Fibroblast of lung (primary cell): ENCODE measurements around the gene CD2AP. TPM values are rescaled to one million over a fixed set of nuclear protein-coding genes. Genes with fewer than 3 reads are reported as not detected.
A peak's percentile ranks its signal among the peaks of the same experiment; 100 is the strongest.

ENCODE experiments used
- DNase-seq, 2 donors: peaks; one replicate each; pipeline versions ENCODE4 v3.0.0 to v3.0.0-alpha.2; 2010; ENCODE audit warnings: low read depth in 2 of 2
- H2AFZ ChIP-seq: 2 replicates; pipeline ENCODE4 v1.5.1; 2012; ENCODE audit warnings: low read length, control low read depth, inconsistent platforms
- H3K27ac ChIP-seq: 2 replicates; pipeline ENCODE4 v1.5.1; 2011; ENCODE audit warnings: low read length, control low read depth; ENCODE audit not compliant: insufficient read depth
- H3K27me3 ChIP-seq: 2 replicates; pipeline ENCODE4 v1.5.1; 2011; ENCODE audit warnings: mild to moderate bottlenecking, low read length; ENCODE audit not compliant: control insufficient read depth, insufficient read depth
- H3K36me3 ChIP-seq: 2 replicates; pipeline ENCODE4 v1.5.1; 2011; ENCODE audit warnings: low read length; ENCODE audit not compliant: control insufficient read depth, insufficient read depth
- H3K4me1 ChIP-seq: 2 replicates; pipeline ENCODE4 v1.5.1; 2011; ENCODE audit warnings: low read length; ENCODE audit not compliant: control insufficient read depth, insufficient read depth; ENCODE audit errors: extremely low read depth
- H3K4me2 ChIP-seq: 2 replicates; pipeline ENCODE4 v1.5.1; 2011; ENCODE audit warnings: low read length, control low read depth; ENCODE audit not compliant: insufficient read depth; ENCODE audit errors: extremely low read depth
- H3K4me3 ChIP-seq, 4 experiments: fragments of 200-600 bp in 1 of 4; sonication (generic) in 1 of 4; replicated peaks in 1 of 4; 2 replicates each; pipeline ENCODE4 v1.5.1; 2011 to 2016; ENCODE audit warnings: low read length in 4 of 4, low read depth in 3 of 4, mild to moderate bottlenecking in 3 of 4, control low read depth in 2 of 4, inconsistent platforms in 1 of 4, mixed read lengths in 1 of 4; ENCODE audit not compliant: insufficient read depth in 1 of 4; ENCODE audit errors: control extremely low read depth in 1 of 4
- H3K79me2 ChIP-seq: 2 replicates; pipeline ENCODE4 v1.5.1; 2012; ENCODE audit warnings: mild to moderate bottlenecking, low read length, inconsistent platforms; ENCODE audit not compliant: control insufficient read depth, insufficient read depth
- H3K9ac ChIP-seq: 2 replicates; pipeline ENCODE4 v1.5.1; 2011; ENCODE audit warnings: mild to moderate bottlenecking, low read length, control low read depth; ENCODE audit not compliant: insufficient read depth
- H3K9me3 ChIP-seq: 2 replicates; pipeline ENCODE4 v1.5.1; 2012; ENCODE audit warnings: low read depth, low read length; ENCODE audit not compliant: control insufficient read depth, insufficient read depth
- H4K20me1 ChIP-seq: 2 replicates; pipeline ENCODE4 v1.5.1; 2011; ENCODE audit warnings: low read length; ENCODE audit not compliant: control insufficient read depth, insufficient read depth; ENCODE audit errors: extremely low read depth
- EZH2 ChIP-seq: IDR thresholded peaks from 2 replicates; pipeline ENCODE4 v1.5.1; 2012; ENCODE audit warnings: low read length, control low read depth, mild to moderate bottlenecking; ENCODE audit errors: missing control alignments
- polyA plus RNA-seq, 2 donors: library from polyadenylated mRNA; depleted of rRNA in 1 of 2; stranded (reverse) in 1 of 2; unstranded in 1 of 2; fragments of >200 nt; gene quantifications; 2 replicates each; pipeline ENCODE4 v1.2.1, GENCODE V29; 2011 to 2012; ENCODE audit warnings: missing spikeins in 1 of 2
- total RNA-seq: library from RNA; depleted of rRNA; stranded (reverse); fragments of >200 nt; gene quantifications from 2 replicates; pipeline ENCODE4 v1.2.1, GENCODE V29; 2014
- TF ChIP-seq, protein P1 (sequence below), 2 donors: IDR thresholded peaks in 1 of 2; conservative IDR thresholded peaks in 1 of 2; 1 replicate in 1 of 2; 2 replicates in 1 of 2; pipeline ENCODE4 v1.5.1; 2011 to 2012; ENCODE audit warnings: low read length in 2 of 2, control low read depth in 1 of 2, inconsistent platforms in 1 of 2, low read depth in 1 of 2, mild to moderate bottlenecking in 1 of 2

CD2AP gene
- total and polyA plus RNA-seq, 2 donors (not counting 1 experiment from before 2014, with no cell fraction given) = 15.7 to 17.2 TPM

DNA sequence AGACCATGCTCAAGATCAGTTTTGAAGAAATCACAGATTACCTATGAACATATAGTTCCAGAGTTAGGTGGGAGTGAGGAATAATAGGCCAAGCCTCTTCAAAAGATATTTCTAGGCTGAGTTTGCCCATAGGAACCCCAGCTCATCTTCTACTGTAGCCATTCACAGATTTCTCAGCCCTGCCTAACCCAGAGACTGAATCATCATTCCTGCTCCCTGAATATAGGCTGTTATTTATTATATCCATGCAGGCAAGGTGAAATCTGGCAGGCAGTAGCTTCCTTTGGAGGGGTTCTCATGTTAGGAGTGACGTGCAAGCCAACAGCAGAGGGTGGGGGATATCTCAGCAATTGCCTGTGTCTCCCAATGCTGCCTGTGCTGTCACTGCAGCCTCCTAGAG lies 195.2 kb downstream of the CD2AP start:
- Histone ChIP-seq H3K27me3 (no peaks in the 10 kb centered on the region), H3K9me3 (no peaks in the 10 kb centered on the region), H3K36me3 (no peaks in the 10 kb centered on the region), H3K9ac (no peak overlapping the region), H3K79me2 (no peaks in the 10 kb centered on the region), H3K4me3 (no peak overlapping the region), H3K4me2 (no peak overlapping the region), H3K27ac (no peak overlapping the region), H4K20me1 (no peaks in the 10 kb centered on the region), H3K4me1 (no peaks in the 10 kb centered on the region), H2AFZ (no peak overlapping the region)
- TF ChIP-seq, protein P1, sequence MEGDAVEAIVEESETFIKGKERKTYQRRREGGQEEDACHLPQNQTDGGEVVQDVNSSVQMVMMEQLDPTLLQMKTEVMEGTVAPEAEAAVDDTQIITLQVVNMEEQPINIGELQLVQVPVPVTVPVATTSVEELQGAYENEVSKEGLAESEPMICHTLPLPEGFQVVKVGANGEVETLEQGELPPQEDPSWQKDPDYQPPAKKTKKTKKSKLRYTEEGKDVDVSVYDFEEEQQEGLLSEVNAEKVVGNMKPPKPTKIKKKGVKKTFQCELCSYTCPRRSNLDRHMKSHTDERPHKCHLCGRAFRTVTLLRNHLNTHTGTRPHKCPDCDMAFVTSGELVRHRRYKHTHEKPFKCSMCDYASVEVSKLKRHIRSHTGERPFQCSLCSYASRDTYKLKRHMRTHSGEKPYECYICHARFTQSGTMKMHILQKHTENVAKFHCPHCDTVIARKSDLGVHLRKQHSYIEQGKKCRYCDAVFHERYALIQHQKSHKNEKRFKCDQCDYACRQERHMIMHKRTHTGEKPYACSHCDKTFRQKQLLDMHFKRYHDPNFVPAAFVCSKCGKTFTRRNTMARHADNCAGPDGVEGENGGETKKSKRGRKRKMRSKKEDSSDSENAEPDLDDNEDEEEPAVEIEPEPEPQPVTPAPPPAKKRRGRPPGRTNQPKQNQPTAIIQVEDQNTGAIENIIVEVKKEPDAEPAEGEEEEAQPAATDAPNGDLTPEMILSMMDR (conservative IDR thresholded peaks at IDR 0.05 in 1 of 2, IDR thresholded peaks at IDR 0.05 in 1 of 2; ENCODE audit: low read depth in 1 of 2, low read length in 2 of 2) = no peak
- no peak for TF ChIP-seq EZH2
- peak in 1 of 2 donors; percentile 44 for DNase-seq

DNA sequence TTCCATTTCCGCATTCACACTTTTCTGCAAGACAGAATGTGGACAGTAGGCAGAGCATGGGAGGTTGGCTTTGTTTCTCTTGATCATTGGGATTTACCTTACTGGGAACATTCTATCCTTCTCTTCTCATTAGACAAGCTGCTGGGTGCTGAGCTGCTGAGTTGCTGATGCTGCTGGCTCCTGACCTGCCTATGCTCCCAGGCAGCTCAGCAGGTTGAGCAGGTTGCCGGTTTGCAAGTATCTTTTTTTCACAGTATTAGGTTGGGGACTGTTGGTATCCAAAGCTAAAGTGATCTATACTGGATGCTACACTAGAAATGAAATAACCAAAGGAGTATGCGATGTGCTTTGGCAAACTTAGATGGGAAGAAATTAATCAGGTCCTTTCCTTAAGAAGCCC lies 197.1 kb downstream of the CD2AP start:
- Histone ChIP-seq H4K20me1 (no peaks in the 10 kb centered on the region), H3K27me3 (no peaks in the 10 kb centered on the region), H3K4me3 (no peak overlapping the region), H3K9ac (no peak overlapping the region), H3K4me1 (no peaks in the 10 kb centered on the region), H3K9me3 (no peaks in the 10 kb centered on the region), H2AFZ (no peak overlapping the region), H3K27ac (no peak overlapping the region), H3K4me2 (no peak overlapping the region), H3K79me2 (no peaks in the 10 kb centered on the region), H3K36me3 (no peaks in the 10 kb centered on the region)
- no peak for TF ChIP-seq EZH2
- TF ChIP-seq, protein P1 (conservative IDR thresholded peaks at IDR 0.05 in 1 of 2, IDR thresholded peaks at IDR 0.05 in 1 of 2; ENCODE audit: low read depth in 1 of 2, low read length in 2 of 2) = no peak
- no peak for DNase-seq

Other genes starting within 250 kb of the CD2AP start
- gene TNFRSF21, start 167.9 kb upstream of the CD2AP start, total RNA-seq = 4.8 and 12.6 TPM in 2 replicates
- 6.3 and 8.9 TPM in 2 replicates for gene TNFRSF21, start 167.9 kb upstream of the CD2AP start, polyA plus RNA-seq
- gene ADGRF4, start 220.8 kb downstream of the CD2AP start, total RNA-seq = under 0.01 TPM in 1 of 2 replicates, not detected in the other
- gene ADGRF4, start 220.8 kb downstream of the CD2AP start, polyA plus RNA-seq = 0.08 TPM in 1 of 2 replicates, not detected in the other